HG02938 (cell line): ENCODE results near the gene FBXW11.

Source experiments
- ATAC-seq: cut with Tn5 transposase; IDR thresholded peaks from one replicate; pipeline ENCODE4 v1.9.1; 2021; ENCODE audit warnings: mild to moderate bottlenecking, moderate library complexity; ENCODE audit not compliant: unreplicated experiment

FBXW11 gene

DNA sequence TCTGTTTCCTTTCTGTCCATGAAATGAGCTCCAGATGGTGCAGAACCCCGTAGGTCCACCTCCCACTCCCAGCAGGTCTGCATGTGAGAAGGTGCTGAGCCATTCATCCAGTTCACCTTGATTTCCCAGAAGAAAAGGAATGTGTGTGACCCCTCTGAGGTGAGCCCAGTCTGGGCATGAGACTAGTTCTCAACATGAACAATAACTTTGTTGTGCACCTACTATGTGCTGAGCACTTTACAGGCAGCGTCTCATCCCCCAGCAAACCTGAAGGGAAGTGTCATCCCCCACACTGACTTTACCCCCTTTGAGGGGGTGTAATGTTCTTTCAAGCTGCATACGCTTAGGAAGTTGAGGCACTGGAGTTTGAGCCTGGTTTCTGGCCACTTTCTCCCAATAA is 159.4 kb downstream of the FBXW11 start:
- ATAC-seq: no peak

DNA sequence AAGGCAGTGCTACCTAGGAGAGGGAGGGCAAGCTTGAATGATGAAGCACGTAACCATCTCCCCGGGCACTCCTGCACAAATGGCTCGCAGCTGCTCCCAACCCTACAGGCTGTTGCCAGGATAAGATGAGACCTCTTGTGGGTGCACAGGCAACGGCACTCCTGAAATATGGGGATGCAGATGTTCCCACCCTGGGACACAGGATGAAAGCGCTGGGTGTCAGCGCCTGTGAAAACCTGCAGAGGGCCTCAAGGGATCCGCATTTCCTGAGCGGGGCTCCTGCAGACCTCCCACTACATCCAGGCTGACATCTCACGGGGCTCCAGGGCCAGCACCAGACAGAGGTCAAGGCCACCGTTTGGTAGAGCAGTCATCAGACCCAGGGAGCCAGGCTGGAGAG is 160.1 kb downstream of the FBXW11 start:
- ATAC-seq: no peak

DNA sequence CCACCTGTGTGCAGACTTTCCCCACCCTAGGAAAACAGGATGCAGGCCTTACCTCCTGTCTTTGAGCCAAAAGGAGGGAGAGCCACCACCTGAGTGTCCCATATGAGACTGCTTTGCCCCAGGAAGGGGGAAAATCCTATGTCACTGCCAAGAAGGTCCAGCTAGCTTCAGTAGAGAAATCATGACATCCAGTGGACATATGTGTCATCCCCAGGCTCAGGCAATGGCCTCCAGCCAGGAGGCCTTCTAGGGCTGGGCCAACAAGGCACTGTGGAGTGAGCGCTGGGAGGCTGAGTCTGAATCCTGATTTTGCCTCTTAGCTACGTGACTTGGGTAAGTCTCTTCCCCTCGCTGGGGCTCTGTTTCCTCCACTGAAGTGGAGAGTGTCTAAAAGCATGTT is 160.6 kb downstream of the FBXW11 start:
- no peak for ATAC-seq

- no peak for ATAC-seq
Observed at GRCh38 chr5:171845040-171845630, 161.3 kb downstream of the FBXW11 start.

GRCh38 chr5:171842777-171843328 is 163.6 kb downstream of the FBXW11 start:
- ATAC-seq: no peak

- ATAC-seq: no peak
Observed at GRCh38 chr5:171841984-171842776, 164.3 kb downstream of the FBXW11 start.

DNA sequence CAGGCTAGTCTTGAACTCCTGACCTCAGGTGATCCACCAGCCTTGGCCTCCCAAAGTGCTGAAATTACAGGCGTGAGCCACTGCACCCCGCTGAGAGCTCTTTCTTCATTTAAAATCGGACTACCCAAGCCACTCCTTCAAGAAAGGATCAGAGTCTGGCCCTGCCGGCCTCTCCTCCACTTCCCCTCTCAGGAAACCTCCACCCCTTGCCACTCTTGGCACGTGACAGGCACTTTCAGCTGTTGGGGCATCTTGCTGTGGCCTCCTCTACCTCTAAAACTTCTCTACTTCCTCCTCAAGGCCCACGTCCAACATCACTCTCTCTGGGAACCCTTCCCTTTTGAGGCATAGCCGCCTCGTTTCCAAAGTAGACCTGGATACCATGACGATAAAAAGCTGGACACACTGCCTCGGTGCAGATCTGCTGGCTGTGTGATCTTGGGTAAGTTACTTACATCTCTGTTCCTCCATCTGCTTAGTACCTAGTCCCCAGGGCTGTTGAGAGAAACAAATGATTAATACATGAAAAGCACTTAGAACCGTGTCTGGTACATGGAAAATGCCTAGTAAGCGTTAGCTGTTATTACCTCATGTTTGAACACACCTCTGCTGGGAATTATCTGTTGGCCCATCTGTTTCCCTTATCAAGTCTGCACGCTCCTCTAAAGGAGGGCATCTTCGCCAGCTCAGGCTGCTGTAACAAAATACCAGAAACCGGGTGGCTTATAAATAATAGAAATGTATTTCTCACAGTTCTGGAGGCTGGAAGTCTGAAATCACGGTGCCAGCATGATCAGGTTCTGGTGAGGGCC is 165.5 kb downstream of the FBXW11 start:
- no peak for ATAC-seq

DNA sequence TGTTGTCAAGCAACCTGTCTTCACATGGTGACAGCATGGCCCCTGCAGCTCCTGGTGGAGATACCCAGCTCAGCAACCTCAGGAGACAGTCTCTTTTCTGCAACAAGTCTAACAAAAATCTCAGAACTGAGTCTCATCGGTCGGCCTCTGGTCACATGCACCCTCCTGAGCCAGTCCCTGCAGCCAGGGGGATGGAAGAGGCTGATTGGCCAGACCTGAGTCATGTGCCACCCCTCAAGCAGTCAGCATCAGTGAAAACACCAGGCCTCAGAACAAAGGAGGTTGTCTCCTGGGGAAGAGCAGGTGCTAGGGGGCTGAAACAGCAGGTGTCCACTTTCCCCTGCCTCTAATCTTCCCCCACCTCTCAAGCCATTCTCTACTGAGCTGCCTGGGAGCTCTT is 166.4 kb downstream of the FBXW11 start:
- ATAC-seq: no peak

DNA sequence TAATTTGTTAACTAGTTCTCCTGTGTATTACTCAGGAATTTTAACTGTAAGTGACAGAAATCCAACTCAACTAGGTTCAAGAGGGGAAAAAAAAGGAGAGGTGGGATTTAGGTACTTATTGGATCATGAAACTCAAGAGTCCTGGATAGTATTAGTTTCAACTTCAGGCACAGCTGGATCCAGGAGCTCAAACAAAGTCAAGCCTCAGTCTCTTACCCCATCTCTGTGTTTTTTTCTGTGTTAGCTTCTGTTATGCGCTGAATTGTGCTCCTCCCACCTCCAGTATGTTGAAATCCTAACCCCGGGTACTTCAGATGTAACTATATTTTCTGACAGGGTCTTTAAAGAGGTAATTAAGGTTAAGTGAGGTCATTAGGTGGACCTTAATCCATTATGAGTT is 167.3 kb downstream of the FBXW11 start:
- ATAC-seq: no peak

DNA sequence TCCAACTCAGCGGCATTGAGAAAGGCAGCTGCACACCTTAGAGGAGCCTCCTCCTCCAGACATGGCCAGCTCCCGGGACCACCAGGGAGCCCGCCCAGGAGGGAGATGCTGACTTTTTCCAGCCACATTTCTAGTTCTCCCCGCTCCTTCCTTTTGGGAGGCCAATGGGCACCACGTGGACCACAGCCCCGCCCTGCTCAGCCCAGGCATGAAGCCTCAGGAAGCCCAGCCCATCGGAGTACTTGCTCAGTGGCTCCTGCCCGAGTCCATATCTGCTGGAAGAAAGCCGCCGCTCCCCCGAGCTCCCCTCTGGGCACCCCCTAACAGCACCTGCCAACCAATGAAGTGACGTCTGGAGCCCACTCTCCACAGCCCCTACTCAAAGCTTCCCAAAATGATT is 168.4 kb downstream of the FBXW11 start:
- no peak for ATAC-seq

GRCh38 chr5:171837522-171837921 is 168.9 kb downstream of the FBXW11 start:
- no peak for ATAC-seq

GRCh38 chr5:171835066-171835465 is 171.4 kb downstream of the FBXW11 start:
- ATAC-seq: no peak

DNA sequence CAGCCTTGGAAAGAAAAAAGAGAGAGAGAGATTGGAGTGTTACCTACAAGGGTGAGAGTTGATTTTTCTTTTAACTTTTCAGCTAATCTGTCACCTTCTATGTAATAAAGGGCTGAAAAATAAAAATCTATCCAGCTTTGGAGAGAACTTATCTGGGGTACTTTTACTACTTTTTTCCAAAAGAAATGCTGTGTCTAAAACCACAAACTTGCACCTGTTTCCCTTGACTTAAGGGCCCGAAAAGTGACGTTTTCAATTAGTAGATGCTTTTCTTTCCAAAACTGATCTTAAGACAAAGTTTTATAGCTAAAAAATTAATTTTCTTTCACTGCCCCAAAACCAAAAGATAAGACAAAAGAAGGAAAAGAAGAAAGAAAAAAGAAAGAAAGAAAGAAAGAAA is 172.0 kb downstream of the FBXW11 start:
- ATAC-seq: no peak

DNA sequence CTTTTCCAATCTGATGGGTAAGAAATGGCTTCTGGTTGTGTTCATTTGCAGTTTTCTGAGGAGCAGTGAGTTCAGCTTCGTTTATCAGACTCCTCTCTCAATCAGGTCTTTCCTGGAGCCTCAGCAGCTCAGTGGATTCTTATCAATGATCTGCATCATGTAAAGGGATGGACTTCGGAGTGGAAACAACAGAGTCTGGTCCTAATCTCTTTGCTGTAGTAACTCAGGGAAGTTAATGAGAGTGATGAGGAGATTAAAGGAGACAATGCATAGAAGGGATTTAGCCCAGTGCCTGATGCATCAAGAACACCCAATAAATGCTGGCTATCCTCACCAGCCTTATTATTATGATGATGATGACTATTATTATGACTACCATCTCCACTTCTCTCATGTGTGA is 173.7 kb downstream of the FBXW11 start:
- no peak for ATAC-seq

DNA sequence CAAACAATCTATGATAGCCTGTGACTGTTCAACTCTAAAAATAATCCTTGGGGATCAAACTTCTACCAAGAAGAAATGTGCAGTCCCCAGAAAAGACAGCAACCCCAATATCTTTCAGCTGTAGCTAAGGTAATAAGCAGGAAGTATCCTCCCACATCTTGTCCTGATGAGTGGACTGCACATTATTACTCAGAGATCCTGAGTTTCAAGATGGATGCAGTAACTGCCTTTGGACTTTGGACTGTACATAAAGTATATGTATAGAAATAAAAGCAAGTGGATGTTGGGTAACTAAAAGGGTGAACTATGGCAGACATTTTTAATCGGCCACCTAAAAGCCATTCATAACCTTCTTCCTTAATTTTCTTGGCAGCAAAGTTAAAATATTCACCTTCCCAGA is 175.8 kb downstream of the FBXW11 start:
- ATAC-seq: no peak

GRCh38 chr5:171827162-171827561 is 179.3 kb downstream of the FBXW11 start:
- ATAC-seq: no peak

GRCh38 chr5:171826132-171826531 is 180.3 kb downstream of the FBXW11 start:
- ATAC-seq: no peak

DNA sequence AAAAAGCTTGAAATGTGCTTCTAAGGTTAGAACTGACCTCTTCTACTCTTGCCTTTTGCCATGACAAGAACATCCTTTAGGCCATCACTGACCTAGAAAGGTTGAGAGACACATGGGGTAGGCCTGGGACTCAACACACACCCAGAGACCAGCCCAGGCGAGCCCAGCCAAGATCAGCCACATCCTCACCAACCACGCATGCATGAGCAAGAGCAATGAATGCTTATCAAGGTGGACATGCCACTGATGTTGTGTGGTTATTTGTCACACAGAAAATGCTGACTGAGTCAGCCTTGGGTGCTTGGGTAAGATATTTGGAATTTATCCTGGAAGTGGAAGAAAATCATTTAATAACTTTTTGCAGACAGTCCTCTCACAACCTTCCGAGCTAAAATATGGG is 181.4 kb downstream of the FBXW11 start:
- no peak for ATAC-seq

DNA sequence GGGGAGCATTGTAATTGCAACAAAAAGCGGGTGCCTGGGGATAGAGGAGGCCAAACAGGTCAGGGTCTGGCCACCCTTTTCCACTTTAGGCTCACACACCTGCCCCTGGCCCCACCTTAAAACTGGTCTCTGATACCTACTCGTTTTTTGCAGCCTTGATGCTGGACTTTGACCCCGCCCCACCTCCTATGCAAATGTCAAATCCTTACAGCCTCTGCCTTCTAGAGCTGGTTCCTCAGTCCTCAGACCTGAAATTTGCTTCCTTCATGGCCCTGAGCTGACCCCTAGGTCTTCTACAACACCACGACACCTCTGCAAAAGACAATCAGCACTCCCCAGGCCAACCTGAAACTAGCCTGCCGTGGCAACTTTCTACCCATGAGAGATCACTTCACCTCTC is 183.2 kb downstream of the FBXW11 start:
- ATAC-seq: no peak

- ATAC-seq: no peak
Observed at GRCh38 chr5:171821286-171821685, 185.2 kb downstream of the FBXW11 start.

- no peak for ATAC-seq
Observed at GRCh38 chr5:171820561-171820960, 185.9 kb downstream of the FBXW11 start.

GRCh38 chr5:171816666-171817065 is 189.8 kb downstream of the FBXW11 start:
- no peak for ATAC-seq
